ENCODE data around the gene ZNF611.

DNA sequence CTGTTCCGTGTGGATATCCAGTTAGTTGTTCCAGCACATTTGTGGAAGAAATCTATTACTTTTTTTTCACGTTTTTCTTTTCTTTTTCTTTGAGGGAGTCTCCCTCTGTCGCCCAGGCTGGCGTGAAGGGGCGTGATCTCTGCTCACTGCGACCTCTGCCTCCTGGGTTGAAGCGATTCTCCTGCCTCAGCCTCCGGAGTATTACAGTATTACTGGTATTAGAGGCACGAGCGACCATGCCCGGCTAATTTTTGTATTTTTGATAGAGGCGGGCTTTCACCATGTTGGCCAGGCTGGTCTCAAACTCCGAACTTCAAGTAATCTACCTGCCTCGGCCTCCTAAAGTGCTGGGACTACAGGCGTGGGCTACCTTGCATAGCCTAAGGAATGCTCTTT lies 43.6 kb downstream of the ZNF611 start:
- TF ChIP-seq, protein P1, sequence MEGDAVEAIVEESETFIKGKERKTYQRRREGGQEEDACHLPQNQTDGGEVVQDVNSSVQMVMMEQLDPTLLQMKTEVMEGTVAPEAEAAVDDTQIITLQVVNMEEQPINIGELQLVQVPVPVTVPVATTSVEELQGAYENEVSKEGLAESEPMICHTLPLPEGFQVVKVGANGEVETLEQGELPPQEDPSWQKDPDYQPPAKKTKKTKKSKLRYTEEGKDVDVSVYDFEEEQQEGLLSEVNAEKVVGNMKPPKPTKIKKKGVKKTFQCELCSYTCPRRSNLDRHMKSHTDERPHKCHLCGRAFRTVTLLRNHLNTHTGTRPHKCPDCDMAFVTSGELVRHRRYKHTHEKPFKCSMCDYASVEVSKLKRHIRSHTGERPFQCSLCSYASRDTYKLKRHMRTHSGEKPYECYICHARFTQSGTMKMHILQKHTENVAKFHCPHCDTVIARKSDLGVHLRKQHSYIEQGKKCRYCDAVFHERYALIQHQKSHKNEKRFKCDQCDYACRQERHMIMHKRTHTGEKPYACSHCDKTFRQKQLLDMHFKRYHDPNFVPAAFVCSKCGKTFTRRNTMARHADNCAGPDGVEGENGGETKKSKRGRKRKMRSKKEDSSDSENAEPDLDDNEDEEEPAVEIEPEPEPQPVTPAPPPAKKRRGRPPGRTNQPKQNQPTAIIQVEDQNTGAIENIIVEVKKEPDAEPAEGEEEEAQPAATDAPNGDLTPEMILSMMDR (IDR thresholded peaks at IDR 0.05), result no peak
- TF ChIP-seq POLR2A (IDR thresholded peaks at IDR 0.05), result no peak
- no peak for TF ChIP-seq POLR2AphosphoS5 (IDR thresholded peaks at IDR 0.05)
